HG02870 (cell line): ENCODE measurements around the gene AFP.
"Not testable (repeated sequence)": the region's sequence is repeated elsewhere in the genome, so short reads cannot be mapped to it uniquely, and the experiment has no call there.

ENCODE experiments used
- ATAC-seq: cut with Tn5 transposase; IDR thresholded peaks from one replicate; pipeline ENCODE4 v1.9.1; 2021; ENCODE audit warnings: mild to moderate bottlenecking, moderate library complexity; ENCODE audit not compliant: unreplicated experiment

AFP gene

DNA sequence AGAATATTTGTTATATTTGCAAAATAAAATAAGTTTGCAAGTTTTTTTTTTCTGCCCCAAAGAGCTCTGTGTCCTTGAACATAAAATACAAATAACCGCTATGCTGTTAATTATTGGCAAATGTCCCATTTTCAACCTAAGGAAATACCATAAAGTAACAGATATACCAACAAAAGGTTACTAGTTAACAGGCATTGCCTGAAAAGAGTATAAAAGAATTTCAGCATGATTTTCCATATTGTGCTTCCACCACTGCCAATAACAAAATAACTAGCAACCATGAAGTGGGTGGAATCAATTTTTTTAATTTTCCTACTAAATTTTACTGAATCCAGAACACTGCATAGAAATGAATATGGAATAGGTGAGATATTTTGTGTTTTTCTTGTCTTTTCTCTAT, at the start of gene AFP:
Gene AFP (plus strand): TSS at position 238 of the 400 bp plus-strand sequence. CDS start 42 bp downstream, at position 280.
- ATAC-seq: no peak

DNA sequence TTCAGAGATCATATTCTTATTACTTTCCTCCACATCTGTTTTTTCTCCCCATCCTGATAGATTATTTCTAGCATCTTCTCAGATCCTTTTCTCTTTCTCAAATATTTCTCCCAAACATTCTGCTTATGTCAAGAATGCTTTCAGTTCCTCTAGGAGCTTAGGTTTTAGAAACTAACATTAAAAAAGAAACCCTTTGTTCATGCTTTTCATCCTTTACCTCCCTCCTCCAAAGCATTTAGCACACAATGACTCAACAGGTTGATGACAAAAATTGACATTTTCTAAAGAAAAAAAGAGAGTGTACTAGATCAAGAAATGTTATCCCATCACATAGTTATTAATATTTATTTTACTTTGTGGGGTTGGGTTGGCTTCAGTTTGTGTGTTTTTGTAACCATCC, 48.5 kb upstream of the AFP start:
- ATAC-seq: peak; percentile 79

DNA sequence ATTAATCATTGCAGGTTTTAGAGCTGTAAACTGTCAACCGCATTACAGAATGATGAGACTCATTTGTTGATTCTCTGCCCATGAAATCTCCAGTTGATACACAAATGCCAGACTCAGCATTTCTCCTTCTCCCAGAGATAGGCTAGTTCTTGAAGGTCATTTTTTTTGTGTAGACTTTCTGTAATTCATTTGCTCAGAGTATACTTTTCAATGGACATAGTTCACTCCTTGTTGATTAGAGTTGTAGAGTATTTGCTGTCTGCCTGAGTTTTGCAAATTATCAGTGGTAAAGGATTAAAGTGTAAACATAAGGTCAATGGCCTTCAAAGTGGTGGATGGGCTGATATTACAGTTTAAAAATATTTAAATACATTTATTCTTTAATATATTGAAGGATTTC, 47.1 kb upstream of the AFP start:
- no peak for ATAC-seq

GRCh38 chr4:73389663-73390062, 46.4 kb upstream of the AFP start:
- not testable (repeated sequence) for ATAC-seq

DNA sequence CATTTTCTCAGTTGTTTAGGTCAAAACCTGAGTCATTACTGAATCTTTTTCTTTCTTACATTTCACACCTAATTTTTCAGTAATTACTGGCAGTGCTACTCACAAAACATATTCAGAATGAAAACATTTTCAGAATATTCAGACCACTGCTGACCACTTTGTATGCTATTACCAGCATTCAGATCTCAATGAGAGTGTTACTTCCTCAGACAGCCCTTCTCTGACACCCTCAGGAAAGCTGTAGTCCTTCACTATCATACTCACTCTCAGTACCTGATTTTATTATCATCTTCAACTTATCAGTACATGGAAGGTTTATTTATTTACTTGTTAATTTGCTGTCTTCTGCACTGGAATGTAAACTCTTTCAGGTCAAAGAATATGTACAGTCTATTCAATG, 44.2 kb upstream of the AFP start:
- peak; percentile 75 for ATAC-seq

- ATAC-seq: no peak
These were observed 43.1 kb upstream of the AFP start for GRCh38 chr4:73392936-73393335.

DNA sequence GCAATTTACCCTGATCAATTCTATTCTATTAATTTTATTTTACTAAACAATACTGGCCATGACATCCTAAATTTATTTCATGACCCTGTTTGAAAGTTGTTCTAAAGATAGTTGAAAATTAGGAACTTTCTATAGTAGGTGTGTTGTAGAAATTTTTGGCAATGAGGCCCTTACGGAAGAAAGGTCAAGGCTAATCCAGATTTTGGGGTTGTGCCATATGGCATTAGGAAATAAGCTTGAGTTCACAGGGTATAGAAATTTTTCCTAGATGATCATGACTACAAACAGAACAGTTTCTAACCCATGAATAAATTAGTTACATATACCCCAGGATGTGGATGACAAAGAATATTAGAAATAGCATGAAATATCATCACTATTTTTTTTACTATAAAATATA, 39.7 kb upstream of the AFP start:
- no peak for ATAC-seq

DNA sequence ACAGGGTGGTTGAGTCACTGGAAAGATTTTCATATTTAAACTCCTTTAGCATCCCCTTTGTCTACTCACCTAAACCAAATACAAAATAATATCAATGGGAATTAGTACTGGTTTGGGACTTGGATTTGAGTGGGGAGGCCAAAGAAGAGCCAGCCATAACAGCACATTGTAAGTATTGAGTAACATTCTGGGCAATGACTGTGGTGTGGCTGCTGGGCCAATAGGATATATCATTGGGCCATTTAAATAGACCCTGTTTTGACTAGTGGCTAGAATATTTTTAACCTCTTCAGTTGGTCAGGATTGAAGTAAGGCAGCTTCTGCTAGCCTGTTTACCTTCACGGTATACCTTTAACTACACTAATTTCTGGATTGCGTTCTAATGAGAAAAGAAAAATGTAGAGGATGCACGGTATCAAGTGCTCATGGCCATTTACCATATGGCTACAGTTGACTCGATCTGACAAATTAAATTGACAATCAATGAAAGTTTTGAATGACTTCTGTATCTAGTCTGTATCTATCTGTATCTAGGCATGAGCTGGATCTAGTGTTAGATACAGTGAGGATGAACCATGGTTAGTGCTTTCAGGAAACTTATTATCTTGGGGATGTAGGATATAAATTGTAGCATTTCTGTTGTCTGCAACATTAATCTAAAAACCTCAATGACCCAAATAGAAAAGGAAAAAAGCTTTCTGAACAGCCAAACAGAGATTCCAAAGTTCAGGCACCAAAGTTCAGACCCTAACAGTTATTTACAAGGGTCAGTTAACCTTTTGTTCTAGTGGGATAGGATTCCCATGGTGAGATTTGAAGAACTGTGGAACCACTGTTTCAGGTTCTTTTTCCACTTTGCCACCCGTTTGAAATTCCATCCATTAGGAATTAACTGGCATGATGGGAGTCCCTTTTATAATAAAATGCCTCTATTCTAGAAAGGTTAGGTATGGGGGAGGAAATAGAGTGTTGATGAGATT, 38.7 kb upstream of the AFP start:
- ATAC-seq: no peak

DNA sequence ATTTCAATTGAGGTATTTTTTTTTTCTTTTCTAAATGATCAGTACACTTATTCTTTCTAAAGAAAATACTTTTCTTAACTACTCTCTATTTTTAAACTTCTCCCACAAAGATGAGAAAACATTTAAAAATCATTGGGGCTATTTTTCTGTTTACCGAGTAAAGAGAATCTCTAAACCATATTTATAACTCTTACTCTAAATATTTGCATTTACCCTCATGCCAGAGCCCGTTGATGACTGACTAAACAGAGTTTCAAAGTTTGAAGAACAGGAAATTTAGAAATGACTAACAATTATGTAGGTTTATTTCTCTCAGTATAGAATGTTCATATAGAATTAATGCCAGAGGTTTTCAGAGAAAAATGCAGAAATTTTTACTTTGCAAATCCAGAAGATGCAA, 34.6 kb upstream of the AFP start:
- no peak for ATAC-seq

GRCh38 chr4:73404042-73404441, 32.0 kb upstream of the AFP start, which contains the start of gene ALB:
ALB (plus strand) TSS chr4:73404287; CDS start chr4:73404328, 41 bp downstream.
- ATAC-seq: no peak

DNA sequence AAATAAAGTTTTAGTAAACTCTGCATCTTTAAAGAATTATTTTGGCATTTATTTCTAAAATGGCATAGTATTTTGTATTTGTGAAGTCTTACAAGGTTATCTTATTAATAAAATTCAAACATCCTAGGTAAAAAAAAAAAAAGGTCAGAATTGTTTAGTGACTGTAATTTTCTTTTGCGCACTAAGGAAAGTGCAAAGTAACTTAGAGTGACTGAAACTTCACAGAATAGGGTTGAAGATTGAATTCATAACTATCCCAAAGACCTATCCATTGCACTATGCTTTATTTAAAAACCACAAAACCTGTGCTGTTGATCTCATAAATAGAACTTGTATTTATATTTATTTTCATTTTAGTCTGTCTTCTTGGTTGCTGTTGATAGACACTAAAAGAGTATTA, 31.6 kb upstream of the AFP start:
- no peak for ATAC-seq

DNA sequence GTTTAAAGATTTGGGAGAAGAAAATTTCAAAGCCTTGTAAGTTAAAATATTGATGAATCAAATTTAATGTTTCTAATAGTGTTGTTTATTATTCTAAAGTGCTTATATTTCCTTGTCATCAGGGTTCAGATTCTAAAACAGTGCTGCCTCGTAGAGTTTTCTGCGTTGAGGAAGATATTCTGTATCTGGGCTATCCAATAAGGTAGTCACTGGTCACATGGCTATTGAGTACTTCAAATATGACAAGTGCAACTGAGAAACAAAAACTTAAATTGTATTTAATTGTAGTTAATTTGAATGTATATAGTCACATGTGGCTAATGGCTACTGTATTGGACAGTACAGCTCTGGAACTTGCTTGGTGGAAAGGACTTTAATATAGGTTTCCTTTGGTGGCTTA, 30.9 kb upstream of the AFP start:
- ATAC-seq: no peak

DNA sequence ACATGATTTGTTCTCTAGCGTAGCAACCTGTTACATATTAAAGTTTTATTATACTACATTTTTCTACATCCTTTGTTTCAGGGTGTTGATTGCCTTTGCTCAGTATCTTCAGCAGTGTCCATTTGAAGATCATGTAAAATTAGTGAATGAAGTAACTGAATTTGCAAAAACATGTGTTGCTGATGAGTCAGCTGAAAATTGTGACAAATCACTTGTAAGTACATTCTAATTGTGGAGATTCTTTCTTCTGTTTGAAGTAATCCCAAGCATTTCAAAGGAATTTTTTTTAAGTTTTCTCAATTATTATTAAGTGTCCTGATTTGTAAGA, 29.5 kb upstream of the AFP start:
- no peak for ATAC-seq

GRCh38 chr4:73407227-73407673, 28.8 kb upstream of the AFP start:
- no peak for ATAC-seq

DNA sequence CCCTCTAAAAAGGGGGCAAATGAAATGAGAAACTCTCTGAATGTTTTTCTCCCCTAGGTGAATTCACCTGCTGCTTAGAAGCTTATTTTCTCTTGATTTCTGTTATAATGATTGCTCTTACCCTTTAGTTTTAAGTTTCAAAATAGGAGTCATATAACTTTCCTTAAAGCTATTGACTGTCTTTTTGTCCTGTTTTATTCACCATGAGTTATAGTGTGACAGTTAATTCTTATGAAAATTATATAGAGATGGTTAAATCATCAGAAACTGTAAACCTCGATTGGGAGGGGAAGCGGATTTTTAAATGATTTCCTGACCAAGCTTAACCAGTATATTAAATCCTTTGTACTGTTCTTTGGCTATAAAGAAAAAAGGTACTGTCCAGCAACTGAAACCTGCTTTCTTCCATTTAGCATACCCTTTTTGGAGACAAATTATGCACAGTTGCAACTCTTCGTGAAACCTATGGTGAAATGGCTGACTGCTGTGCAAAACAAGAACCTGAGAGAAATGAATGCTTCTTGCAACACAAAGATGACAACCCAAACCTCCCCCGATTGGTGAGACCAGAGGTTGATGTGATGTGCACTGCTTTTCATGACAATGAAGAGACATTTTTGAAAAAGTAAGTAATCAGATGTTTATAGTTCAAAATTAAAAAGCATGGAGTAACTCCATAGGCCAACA, 27.7 kb upstream of the AFP start:
- ATAC-seq: no peak

DNA sequence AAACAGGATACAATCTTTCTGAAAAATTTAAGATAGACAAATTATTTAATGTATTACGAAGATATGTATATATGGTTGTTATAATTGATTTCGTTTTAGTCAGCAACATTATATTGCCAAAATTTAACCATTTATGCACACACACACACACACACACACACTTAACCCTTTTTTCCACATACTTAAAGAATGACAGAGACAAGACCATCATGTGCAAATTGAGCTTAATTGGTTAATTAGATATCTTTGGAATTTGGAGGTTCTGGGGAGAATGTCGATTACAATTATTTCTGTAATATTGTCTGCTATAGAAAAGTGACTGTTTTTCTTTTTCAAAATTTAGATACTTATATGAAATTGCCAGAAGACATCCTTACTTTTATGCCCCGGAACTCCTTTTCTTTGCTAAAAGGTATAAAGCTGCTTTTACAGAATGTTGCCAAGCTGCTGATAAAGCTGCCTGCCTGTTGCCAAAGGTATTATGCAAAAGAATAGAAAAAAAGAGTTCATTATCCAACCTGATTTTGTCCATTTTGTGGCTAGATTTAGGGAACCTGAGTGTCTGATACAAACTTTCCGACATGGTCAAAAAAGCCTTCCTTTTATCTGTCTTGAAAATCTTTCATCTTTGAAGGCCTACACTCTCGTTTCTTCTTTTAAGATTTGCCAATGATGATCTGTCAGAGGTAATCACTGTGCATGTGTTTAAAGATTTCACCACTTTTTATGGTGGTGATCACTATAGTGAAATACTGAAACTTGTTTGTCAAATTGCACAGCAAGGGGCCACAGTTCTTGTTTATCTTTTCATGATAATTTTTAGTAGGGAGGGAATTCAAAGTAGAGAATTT, 26.8 kb upstream of the AFP start:
- no peak for ATAC-seq

GRCh38 chr4:73409978-73410548, 26.0 kb upstream of the AFP start:
- no peak for ATAC-seq

GRCh38 chr4:73410916-73411730, 24.9 kb upstream of the AFP start:
- ATAC-seq: no peak

DNA sequence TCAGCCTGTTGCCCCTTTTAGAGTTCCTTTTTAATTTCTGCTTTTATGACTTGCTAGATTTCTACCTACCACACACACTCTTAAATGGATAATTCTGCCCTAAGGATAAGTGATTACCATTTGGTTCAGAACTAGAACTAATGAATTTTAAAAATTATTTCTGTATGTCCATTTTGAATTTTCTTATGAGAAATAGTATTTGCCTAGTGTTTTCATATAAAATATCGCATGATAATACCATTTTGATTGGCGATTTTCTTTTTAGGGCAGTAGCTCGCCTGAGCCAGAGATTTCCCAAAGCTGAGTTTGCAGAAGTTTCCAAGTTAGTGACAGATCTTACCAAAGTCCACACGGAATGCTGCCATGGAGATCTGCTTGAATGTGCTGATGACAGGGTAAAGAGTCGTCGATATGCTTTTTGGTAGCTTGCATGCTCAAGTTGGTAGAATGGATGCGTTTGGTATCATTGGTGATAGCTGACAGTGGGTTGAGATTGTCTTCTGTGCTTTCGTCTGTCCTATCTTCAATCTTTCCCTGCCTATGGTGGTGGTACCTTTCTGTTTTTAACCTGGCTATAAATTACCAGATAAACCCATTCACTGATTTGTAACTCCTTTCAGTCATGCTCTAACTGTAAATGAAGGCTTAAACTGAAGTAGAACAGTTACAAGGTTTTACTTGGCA, 24.1 kb upstream of the AFP start:
- no peak for ATAC-seq
